ENCODE results near the gene COMMD8. TPM values are rescaled to one million over a fixed set of nuclear protein-coding genes. Genes with fewer than 3 reads are reported as not detected.

COMMD8 gene
- total RNA-seq = 19.6 and 26.9 TPM in 2 replicates

DNA sequence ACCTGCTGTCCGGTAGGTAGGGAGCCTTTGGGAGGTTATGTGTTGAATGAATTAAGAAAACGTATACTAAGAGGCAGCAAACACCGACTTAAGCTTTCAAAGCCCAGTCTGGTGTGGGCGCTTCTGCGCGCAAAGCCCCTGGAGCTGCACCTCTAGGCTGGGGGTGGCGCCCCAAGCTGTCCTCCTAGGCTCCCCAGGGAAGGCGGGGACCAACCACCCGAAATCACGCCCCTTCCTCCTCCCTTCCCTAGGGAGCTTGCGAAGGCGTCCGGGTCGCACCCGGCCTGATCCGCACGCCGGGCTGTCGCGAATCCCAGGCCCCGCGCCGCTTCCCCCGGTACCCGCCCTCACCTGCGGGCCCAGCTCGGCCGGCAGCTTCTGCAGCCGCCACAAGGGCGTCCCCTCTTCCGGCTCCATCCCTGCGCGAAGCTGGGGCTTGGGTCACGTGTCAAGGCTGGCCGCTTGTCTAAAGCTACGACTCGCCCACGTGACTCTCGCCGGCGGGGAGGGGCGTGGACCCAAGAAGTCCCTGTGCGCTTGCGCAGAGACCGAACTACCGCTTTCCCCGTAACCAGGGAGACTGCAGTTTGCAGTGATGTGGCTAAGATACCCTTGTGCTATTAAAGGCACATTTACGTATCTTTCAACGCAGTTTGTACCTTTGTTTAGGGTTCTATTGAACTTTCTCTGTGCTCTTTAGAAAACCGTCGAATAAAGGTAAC is at the start of gene COMMD8:
Gene COMMD8, minus strand, starts transcription at position 468 of the 722 bp plus-strand sequence. Its CDS starts 51 bp downstream, at position 417.

DNA sequence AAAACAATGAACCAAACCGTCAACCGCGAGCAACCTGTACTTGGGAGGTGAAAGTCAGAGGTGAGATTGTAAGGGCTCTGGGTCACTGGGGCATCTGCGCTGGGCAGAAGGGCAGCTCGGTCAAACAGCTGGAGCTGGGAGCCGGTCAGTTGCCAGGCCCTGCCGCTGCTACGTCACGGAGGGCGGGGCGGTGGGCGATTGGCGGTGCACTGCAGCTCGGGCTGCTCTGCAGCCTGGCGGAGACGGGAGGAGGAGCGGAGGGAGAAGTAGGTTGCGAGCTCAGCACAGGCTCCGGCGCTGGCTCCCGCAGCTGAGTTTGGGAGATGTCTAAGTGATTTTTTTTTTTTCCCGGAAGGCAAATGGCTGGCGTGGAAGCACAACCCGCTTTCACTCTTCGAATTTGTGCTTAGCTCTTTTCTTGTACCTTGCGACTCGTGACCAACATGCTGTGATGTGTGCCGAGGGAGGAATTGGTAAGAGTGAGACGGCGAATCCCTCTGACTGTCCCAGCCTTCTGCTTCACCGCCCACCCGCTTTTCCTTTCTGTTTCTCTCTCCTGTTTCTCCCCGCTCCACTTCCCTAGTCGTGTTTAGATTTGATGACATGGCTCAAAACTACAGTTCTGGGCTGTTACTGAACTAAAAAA is 21.7 kb upstream of the COMMD8 start, which contains the start of gene ATP10D:
Gene ATP10D, plus strand, starts transcription at position 229 of the 646 bp plus-strand sequence. CDS start 27,266 bp downstream, outside the sequence.

Other genes with a start within 250 kb of the COMMD8 start
- gene ATP10D, start 21.6 kb upstream of the COMMD8 start, total RNA-seq = 19.6 and 21.9 TPM in 2 replicates